ENCODE results near the gene NR1I2.

DNA sequence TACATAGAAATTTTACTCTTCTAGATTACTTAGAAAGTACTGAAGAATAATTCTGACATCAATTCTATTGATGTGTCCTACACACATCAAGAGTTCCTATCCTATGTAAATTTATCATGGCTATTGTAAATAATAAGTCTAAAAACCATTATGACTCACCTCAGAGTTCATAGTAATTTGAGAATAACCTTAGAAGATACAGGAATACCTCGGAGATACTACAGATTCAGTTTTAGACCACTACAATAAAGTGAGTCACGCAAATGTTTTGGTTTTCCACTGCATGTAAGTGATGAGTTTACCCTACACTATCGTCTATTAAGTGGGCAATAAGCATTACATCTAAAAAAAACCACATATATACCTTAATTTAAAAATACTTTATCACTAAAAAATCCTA, 74.8 kb downstream of the NR1I2 start:
- TF ChIP-seq, protein P1, sequence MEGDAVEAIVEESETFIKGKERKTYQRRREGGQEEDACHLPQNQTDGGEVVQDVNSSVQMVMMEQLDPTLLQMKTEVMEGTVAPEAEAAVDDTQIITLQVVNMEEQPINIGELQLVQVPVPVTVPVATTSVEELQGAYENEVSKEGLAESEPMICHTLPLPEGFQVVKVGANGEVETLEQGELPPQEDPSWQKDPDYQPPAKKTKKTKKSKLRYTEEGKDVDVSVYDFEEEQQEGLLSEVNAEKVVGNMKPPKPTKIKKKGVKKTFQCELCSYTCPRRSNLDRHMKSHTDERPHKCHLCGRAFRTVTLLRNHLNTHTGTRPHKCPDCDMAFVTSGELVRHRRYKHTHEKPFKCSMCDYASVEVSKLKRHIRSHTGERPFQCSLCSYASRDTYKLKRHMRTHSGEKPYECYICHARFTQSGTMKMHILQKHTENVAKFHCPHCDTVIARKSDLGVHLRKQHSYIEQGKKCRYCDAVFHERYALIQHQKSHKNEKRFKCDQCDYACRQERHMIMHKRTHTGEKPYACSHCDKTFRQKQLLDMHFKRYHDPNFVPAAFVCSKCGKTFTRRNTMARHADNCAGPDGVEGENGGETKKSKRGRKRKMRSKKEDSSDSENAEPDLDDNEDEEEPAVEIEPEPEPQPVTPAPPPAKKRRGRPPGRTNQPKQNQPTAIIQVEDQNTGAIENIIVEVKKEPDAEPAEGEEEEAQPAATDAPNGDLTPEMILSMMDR (IDR thresholded peaks at IDR 0.05) = no peak
- no peak for TF ChIP-seq POLR2A (IDR thresholded peaks at IDR 0.05)
